SH-SY5Y (cell line): Measurements from ENCODE around the gene CIROP.

Source experiments
- GATA2 ChIP-seq: IDR thresholded peaks from 2 replicates; pipeline ENCODE4 v1.6.1; 2011; ENCODE audit warnings: mild to moderate bottlenecking, low read depth, low read length
- GATA3 ChIP-seq: IDR thresholded peaks from 2 replicates; pipeline ENCODE4 v1.6.1; 2011; ENCODE audit warnings: low read depth, mild to moderate bottlenecking, low read length, moderate library complexity

CIROP gene

GRCh38 chr14:23051141-23052057, 53.4 kb downstream of the CIROP start:
- no peak for TF ChIP-seq GATA3
- no peak for TF ChIP-seq GATA2
